K562 (cell line): ENCODE results near the gene ANXA9. TPM values are rescaled to one million over a fixed set of nuclear protein-coding genes. Genes with fewer than 3 reads are reported as not detected.

Source experiments
- ATAC-seq: fragments of 200-7000 bp; cut with Tn5 transposase; 3 replicates; pipeline ENCODE4 v1.9.1; 2020; ENCODE audit warnings: moderate library complexity
- BruUV-seq: library from RNA; stranded (reverse); fragments of 400-500 nt; replicated peaks from 2 replicates; lab custom pipeline; 2021; lab: Mats Ljungman, UMichigan
- CTCF ChIA-PET: fragments of 300-600 bp; formaldehyde crosslinking; extraction: SDS; loops from one replicate; lab custom pipeline; 2021; ENCODE audit warnings: low intra/inter-chr PET ratio; lab: Yijun Ruan, JAX
- POLR2A ChIA-PET: fragments of 300-600, 350-650 bp; sonication (Branson Sonifier 250); formaldehyde crosslinking; extraction: SDS; loops from one replicate; lab custom pipeline; 2021; ENCODE audit warnings: antibody characterized with exemption, inconsistent platforms; lab: Yijun Ruan, JAX
- DNase-seq, 4 experiments: peaks; one replicate each; pipeline versions ENCODE4 v3.0.0 to v3.0.0-alpha.2; 2011 to 2018; ENCODE audit warnings: low spot score in 3 of 4, mixed read lengths in 3 of 4; ENCODE audit errors: extremely low read depth in 1 of 4
- FAIRE-seq: peaks from 2 replicates; lab custom pipeline; 2011; peaks lifted over from hg19 to GRCh38; lab: Jason Lieb, UNC
- H2AFZ ChIP-seq: 2 replicates; pipeline ENCODE4 v1.6.0; 2011; ENCODE audit warnings: low read depth, low read length, control low read depth, inconsistent platforms
- H3K27ac ChIP-seq: fragments of 200-600 bp; 3 replicates; pipeline ENCODE4 v1.8.0; 2011; ENCODE audit warnings: low read depth, mild to moderate bottlenecking, control low read depth, inconsistent platforms, low read length, moderate library complexity, mixed read lengths; ENCODE audit errors: extremely low read depth
- H3K27me3 ChIP-seq, 2 experiments: fragments of 300-600 bp in 1 of 2; 2 replicates in 1 of 2; 3 replicates in 1 of 2; pipeline versions ENCODE4 v1.6.0 to v1.8.0; 2011; ENCODE audit warnings: inconsistent platforms in 2 of 2, low read length in 2 of 2, mild to moderate bottlenecking in 1 of 2, mixed read lengths in 1 of 2, moderate library complexity in 1 of 2; ENCODE audit not compliant: control insufficient read depth in 2 of 2, insufficient read depth in 2 of 2
- H3K36me3 ChIP-seq: fragments of 300-600 bp; 3 replicates; pipeline ENCODE4 v1.8.0; 2011; ENCODE audit warnings: mild to moderate bottlenecking, low read length, inconsistent platforms; ENCODE audit not compliant: control insufficient read depth, insufficient read depth
- H3K4me1 ChIP-seq, 2 experiments: fragments of 200-600 bp in 1 of 2; replicated peaks in 1 of 2; 2 replicates in 1 of 2; 3 replicates in 1 of 2; pipeline versions ENCODE4 v1.5.1 to v1.8.0; 2011; ENCODE audit warnings: inconsistent platforms in 2 of 2, low read length in 2 of 2, mild to moderate bottlenecking in 1 of 2, mixed read lengths in 1 of 2, moderate library complexity in 1 of 2; ENCODE audit not compliant: control insufficient read depth in 2 of 2, insufficient read depth in 2 of 2
- H3K4me2 ChIP-seq: 2 replicates; pipeline ENCODE4 v1.6.1; 2011; ENCODE audit warnings: low read length, control low read depth, inconsistent platforms, mixed read lengths; ENCODE audit not compliant: insufficient read depth
- H3K4me3 ChIP-seq: fragments of 200-600 bp; sonication (generic), shearing (Covaris generic); 2 replicates; pipeline ENCODE4 v1.5.1; 2016; ENCODE audit warnings: control low read depth, inconsistent platforms
- H3K79me2 ChIP-seq: fragments of 200-600 bp; 3 replicates; pipeline ENCODE4 v1.8.0; 2011; ENCODE audit warnings: low read length, inconsistent platforms; ENCODE audit not compliant: control insufficient read depth, insufficient read depth
- H3K9ac ChIP-seq, 2 experiments: 2 replicates each; pipeline versions ENCODE4 v1.6.0 to v1.6.1; 2011; ENCODE audit warnings: low read depth in 2 of 2, low read length in 2 of 2, control low read depth in 1 of 2, inconsistent platforms in 1 of 2, mild to moderate bottlenecking in 1 of 2, mixed read lengths in 1 of 2; ENCODE audit not compliant: insufficient read depth in 1 of 2
- H3K9me1 ChIP-seq: one replicate; pipeline ENCODE4 v1.6.0; 2011; ENCODE audit warnings: inconsistent platforms, mild to moderate bottlenecking, low read length, moderate library complexity; ENCODE audit not compliant: control insufficient read depth, insufficient read depth
- H3K9me3 ChIP-seq: replicated peaks from 2 replicates; pipeline ENCODE4 v1.5.1; 2011; ENCODE audit warnings: low read depth, low read length, inconsistent platforms; ENCODE audit not compliant: control insufficient read depth, insufficient read depth
- H4K20me1 ChIP-seq: replicated peaks from 2 replicates; pipeline ENCODE4 v1.6.1; 2011; ENCODE audit warnings: low read length, inconsistent platforms, mixed read lengths; ENCODE audit not compliant: control insufficient read depth, insufficient read depth
- CHD4 ChIP-seq: fragments of 200-600 bp; sonication (generic); IDR thresholded peaks from 3 replicates; pipeline ENCODE4 v1.6.1; 2012; ENCODE audit warnings: low read depth, mild to moderate bottlenecking, mixed read lengths, low read length, inconsistent platforms; ENCODE audit not compliant: insufficient read depth, insufficient replicate concordance, poor library complexity, severe bottlenecking
- EWSR1 ChIP-seq: fragments of 450-650 bp; IDR thresholded peaks from 2 replicates; pipeline ENCODE4 v1.6.1; 2018; ENCODE audit warnings: borderline replicate concordance, mild to moderate bottlenecking, low read depth, moderate library complexity; ENCODE audit not compliant: partially characterized antibody
- GABPA ChIP-seq: fragments of 200-800 bp; sonication (Bioruptor generic); conservative IDR thresholded peaks from 2 replicates; pipeline ENCODE4 v1.6.1; 2016; ENCODE audit warnings: low read depth, missing genetic modification characterization, missing compliant biosample characterization
- HINFP ChIP-seq: fragments of 450-650 bp; conservative IDR thresholded peaks from 2 replicates; pipeline ENCODE4 v1.6.1; 2016; ENCODE audit warnings: missing genetic modification characterization, low read depth, mild to moderate bottlenecking, control low read depth, missing compliant biosample characterization
- HLTF ChIP-seq: fragments of 450-650 bp; IDR thresholded peaks from 2 replicates; pipeline ENCODE4 v1.6.1; 2016
- HMBOX1 ChIP-seq: sonication (generic); IDR thresholded peaks from 2 replicates; pipeline ENCODE4 v1.6.1; 2016
- MCM3 ChIP-seq: fragments of 450-650 bp; IDR thresholded peaks from 2 replicates; pipeline ENCODE4 v1.6.1; 2016
- NFIC ChIP-seq: fragments of 450-650 bp; IDR thresholded peaks from 2 replicates; pipeline ENCODE4 v1.6.1; 2017; ENCODE audit warnings: mild to moderate bottlenecking, inconsistent platforms
- NR1H2 ChIP-seq: sonication (generic); formaldehyde crosslinking; IDR thresholded peaks from 2 replicates; pipeline ENCODE4 v1.4.0; 2020; ENCODE audit warnings: mild to moderate bottlenecking, missing genetic modification reagents
- RBM15 ChIP-seq: fragments of 200-400 bp; formaldehyde crosslinking; IDR thresholded peaks from 2 replicates; pipeline ENCODE4 v1.6.1; 2018; ENCODE audit warnings: mild to moderate bottlenecking, low read length, moderate library complexity; ENCODE audit not compliant: insufficient read depth
- SMAD2 ChIP-seq: fragments of 150-350 bp; IDR thresholded peaks from 2 replicates; pipeline ENCODE4 v1.6.1; 2014; ENCODE audit warnings: low read depth, mild to moderate bottlenecking, low read length
- SRF ChIP-seq, 2 experiments: fragments of 250-450, 450-650 bp in 1 of 2; sonication (Bioruptor Pico) in 1 of 2; sonication (generic) in 1 of 2; formaldehyde crosslinking; IDR thresholded peaks; 2 replicates each; pipeline versions ENCODE4 v1.5.0 to v1.5.1; 2020 to 2022; ENCODE audit warnings: mild to moderate bottlenecking in 1 of 2, missing genetic modification reagents in 1 of 2
- XRCC3 ChIP-seq: fragments of 450-650 bp; IDR thresholded peaks from 2 replicates; pipeline ENCODE4 v1.6.1; 2017; ENCODE audit warnings: mild to moderate bottlenecking, moderate library complexity
- ZNF280A ChIP-seq: fragments of 450-650 bp; IDR thresholded peaks from 2 replicates; pipeline ENCODE4 v1.6.1; 2018; ENCODE audit warnings: mild to moderate bottlenecking, low read depth; ENCODE audit not compliant: partially characterized antibody
- ZNF316 ChIP-seq: fragments of 450-650 bp; IDR thresholded peaks from 2 replicates; pipeline ENCODE4 v1.6.1; 2016
- ZNF436 ChIP-seq: fragments of 250-450, 450-650 bp; sonication (Bioruptor Pico); formaldehyde crosslinking; IDR thresholded peaks from 2 replicates; pipeline ENCODE4 v1.7.0; 2020; ENCODE audit warnings: mild to moderate bottlenecking
- ZNF444 ChIP-seq: fragments of 250-450 bp; sonication (Bioruptor Pico); IDR thresholded peaks from 2 replicates; pipeline ENCODE4 v1.4.0; 2020; ENCODE audit warnings: mild to moderate bottlenecking, moderate library complexity
- ZNF511 ChIP-seq: sonication (generic); formaldehyde crosslinking; IDR thresholded peaks from 2 replicates; pipeline ENCODE4 v1.8.0; 2022; ENCODE audit warnings: mild to moderate bottlenecking, missing genetic modification reagents
- WGBS: fragments of 100-300 bp; shearing (Covaris generic); methylation state at CpG from one replicate; pipeline ENCODE4 v1.1.6; 2016; ENCODE audit warnings: low coverage, mixed read lengths; ENCODE audit not compliant: insufficient coverage; ENCODE audit errors: missing lambda C conversion rate; 5-methylcytosine and 5-hydroxymethylcytosine counted together
- in situ Hi-C: fragments of 300-500 bp; cut with MboI; formaldehyde crosslinking; loops from 4 replicates; pipeline ENCODE4 v1.15.0; 2018; ENCODE audit warnings: inconsistent platforms, mixed read lengths
- intact Hi-C: fragments of 100-400 bp; cut with micrococcal nuclease; formaldehyde crosslinking; loops from 2 replicates; pipeline ENCODE4 v1.14.2; 2022
- polyA plus RNA-seq, 8 experiments: library from polyadenylated mRNA; depleted of rRNA in 4 of 8; stranded (reverse) in 5 of 8; unstranded in 3 of 8; fragments of >200 nt; fragmentation: Nextera tagmentation in 2 of 8; fragmentation: Illumina TruSeq in 1 of 8; extraction: Ambion mirVana in 2 of 8; extraction: Trizol in 1 of 8; gene quantifications; 2 replicates each; pipeline versions ENCODE4 v1.2.1 to v1.2.3, GENCODE V29; 2011 to 2014; ENCODE audit warnings: inconsistent platforms in 1 of 8, missing spikeins in 1 of 8
- total RNA-seq, 7 experiments: library from RNA; depleted of rRNA in 6 of 7; stranded (reverse); fragments of >200 nt in 6 of 7; fragmentation: Illumina TruSeq in 2 of 7; extraction: Trizol in 2 of 7; gene quantifications; 2 replicates each; pipeline versions ENCODE4 v1.2.1 to v1.2.3, GENCODE V29; 2011 to 2021; ENCODE audit warnings: low replicate concordance in 1 of 7

The ANXA9 gene
- total and polyA plus RNA-seq, 9 of the 15 experiments (the other 6 are each of a cell fraction or from before 2014, with no cell fraction given) = 0.24 to 1.6 (median 0.57) TPM

GRCh38 chr1:150999051-150999674, 17.1 kb downstream of the ANXA9 start:
- peaks cover 42 to 52% of the 10 kb centered on the region in 2 experiments for H3K4me1 ChIP-seq
- H2AFZ ChIP-seq = peak overlapping the region; percentile 88
- H3K79me2 ChIP-seq = no peaks in the 10 kb centered on the region
- H3K9ac ChIP-seq = peak overlapping the region; percentile 67 to 91
- H3K9me1 ChIP-seq = no peaks in the 10 kb centered on the region
- H3K36me3 ChIP-seq = peaks cover 11% of the 10 kb centered on the region; the same call in 2 of the 3 replicates
- 5% methylated on average over 16 of the region's 17 CpGs for WGBS
- no peaks in the 10 kb centered on the region for H3K9me3 ChIP-seq
- intact Hi-C loops (loop anchor here (5.0 to 10.0 kb wide), 3 partner anchors 164 to 742 kb away; partner anchors contain the start of gene CA14), in situ Hi-C loops (loop anchor here (5.0 to 10.0 kb wide), 2 partner anchors 434 to 742 kb away; partner anchors contain the start of gene CA14)
- H3K27ac ChIP-seq = peak overlapping the region; percentile 80
- no peaks in the 10 kb centered on the region for H4K20me1 ChIP-seq
- H3K4me2 ChIP-seq = peak overlapping the region; percentile 67
- no TSS peak for BruUV-seq
- POLR2A ChIA-PET = interaction anchor here (0.7 to 1.8 kb wide), 8 partner anchors 9 to 763 kb away, joined by 3 to 7 read pairs (median 3); partner anchors contain the start of gene ANP32E
- CTCF ChIA-PET = no interaction called here
- H3K27me3 ChIP-seq = no peaks in the 10 kb centered on the region
- DNase-seq (peak; percentile 61 to 87 (median 71)), ATAC-seq (peak; percentile 74), FAIRE-seq (peak; percentile 87)
- no peak overlapping the region for H3K4me3 ChIP-seq
- TF ChIP-seq ZNF316 = peak; percentile 94
- TF ChIP-seq ZNF511 = no peak
- TF ChIP-seq HMBOX1 = peak; percentile 54; the same call in 1 of the 2 replicates
- TF ChIP-seq SRF (CRISPR knock-in tag; IDR thresholded peaks at IDR 0.05) = 0 out of 4 replicates have a peak, but pooled peaks of 1 of the 2 experiments have one; percentile 34
- no peak for TF ChIP-seq ZNF436 (CRISPR knock-in tag)
- no peak for TF ChIP-seq HINFP (tag)
- no peak for TF ChIP-seq MCM3
- TF ChIP-seq CHD4 = peak; percentile 65
- no peak for TF ChIP-seq NR1H2 (CRISPR knock-in tag)
- no peak for TF ChIP-seq ZNF444 (CRISPR knock-in tag)
- no peak for TF ChIP-seq ZNF280A
- TF ChIP-seq XRCC3 = no peak
- peak; percentile 62 for TF ChIP-seq GABPA (tag)
- no peak for TF ChIP-seq HLTF
- TF ChIP-seq NFIC = peak; percentile 53
- no peak for TF ChIP-seq RBM15
- no peak for TF ChIP-seq SMAD2
- TF ChIP-seq EWSR1 = no peak
